Stimulated activated naive CD8-positive, alpha-beta T cell treated with anti-CD3 and anti-CD28 coated beads, Interleukin-15, Interleukin-2, amounts not matched to agents 100 U/mL and 50 U/mL, for 24 hours (primary cell): ENCODE data around the gene ADCY2.

Experiments
- ATAC-seq: fragments of 150-1000 bp; cut with Tn5 transposase; one replicate; pipeline ENCODE4 v1.10.0; 2021
- DNase-seq: peaks from one replicate; pipeline ENCODE4 v3.0.0; 2021

The ADCY2 gene

DNA sequence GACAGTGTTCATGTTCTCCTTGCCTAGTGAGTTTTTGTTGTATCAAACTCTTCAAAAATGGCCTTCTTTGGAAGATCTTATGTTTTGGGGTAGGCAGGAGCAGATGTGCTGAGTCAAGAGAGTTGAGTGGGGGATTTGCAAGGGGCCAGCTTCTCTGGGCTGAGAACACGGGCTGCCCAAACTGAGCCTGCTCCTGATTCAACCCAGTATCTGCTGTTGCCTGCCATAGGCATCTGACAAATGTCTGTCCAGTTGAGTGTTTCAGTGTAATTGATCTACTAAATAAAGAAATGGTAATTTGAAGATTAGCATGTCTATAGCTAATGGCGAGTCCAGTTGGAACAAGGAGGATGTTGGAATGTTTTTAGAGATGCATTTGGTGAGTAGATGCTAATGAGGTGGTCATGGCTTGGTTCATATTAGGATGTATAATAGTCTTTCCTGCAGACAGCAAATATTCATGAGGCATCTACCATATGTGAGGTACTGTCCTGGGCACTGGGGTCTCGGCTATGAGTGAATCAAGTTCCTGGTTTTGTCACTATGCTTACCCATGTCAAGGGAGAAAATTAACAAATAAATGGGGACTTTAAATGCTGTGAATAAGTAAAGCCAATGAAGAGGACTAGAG lies 119.5 kb downstream of the ADCY2 start:
- no peak for DNase-seq
- no peak for ATAC-seq

DNA sequence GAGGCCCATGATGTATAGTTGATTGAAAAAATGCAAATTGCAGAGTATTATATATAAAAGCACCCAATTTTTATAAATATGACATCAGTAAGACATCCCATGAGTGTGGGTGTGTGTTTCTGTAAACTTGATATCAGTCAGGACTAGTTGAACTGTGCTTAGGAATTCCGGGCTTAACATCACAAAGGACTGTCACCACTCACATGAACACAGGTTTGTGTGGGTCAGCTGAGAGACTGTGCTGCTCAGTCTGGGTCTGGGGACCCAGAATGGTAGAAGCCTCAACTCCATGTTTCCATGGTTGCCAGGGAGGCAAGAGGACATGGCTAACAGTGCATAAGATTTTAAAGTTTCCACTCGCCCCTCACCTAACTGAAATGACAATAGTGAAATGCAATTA lies 120.3 kb downstream of the ADCY2 start:
- ATAC-seq (no peak), DNase-seq (no peak)

DNA sequence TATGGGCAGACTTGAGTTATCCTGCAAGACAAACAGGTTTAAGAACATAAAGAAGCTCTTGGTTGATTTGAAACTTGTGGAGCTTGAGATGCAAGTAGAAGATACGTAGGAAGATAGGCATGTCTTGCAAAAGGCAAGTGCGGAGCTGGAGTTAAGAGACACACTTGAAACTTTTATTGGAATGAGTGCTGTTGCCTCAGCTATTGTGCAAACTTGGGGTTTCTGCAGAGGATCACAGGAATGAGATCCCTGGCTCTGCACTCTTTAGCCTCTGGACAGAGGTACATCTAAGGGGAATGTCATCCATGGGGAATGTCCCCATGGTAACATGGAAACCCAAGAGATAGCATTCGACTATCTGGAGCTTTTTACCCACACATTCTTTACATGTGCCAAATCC lies 121.1 kb downstream of the ADCY2 start:
- DNase-seq: no peak

GRCh38 chr5:7518947-7519560 lies 123.1 kb downstream of the ADCY2 start:
- DNase-seq (no peak), ATAC-seq (no peak)

More for the DNA sequence above, 121.1 kb downstream of the ADCY2 start:
- ATAC-seq: no peak

GRCh38 chr5:7519564-7519963 lies 123.6 kb downstream of the ADCY2 start:
- DNase-seq: no peak
- no peak for ATAC-seq

- ATAC-seq: no peak
- DNase-seq: no peak
Observed at GRCh38 chr5:7529880-7530279, 133.9 kb downstream of the ADCY2 start.

DNA sequence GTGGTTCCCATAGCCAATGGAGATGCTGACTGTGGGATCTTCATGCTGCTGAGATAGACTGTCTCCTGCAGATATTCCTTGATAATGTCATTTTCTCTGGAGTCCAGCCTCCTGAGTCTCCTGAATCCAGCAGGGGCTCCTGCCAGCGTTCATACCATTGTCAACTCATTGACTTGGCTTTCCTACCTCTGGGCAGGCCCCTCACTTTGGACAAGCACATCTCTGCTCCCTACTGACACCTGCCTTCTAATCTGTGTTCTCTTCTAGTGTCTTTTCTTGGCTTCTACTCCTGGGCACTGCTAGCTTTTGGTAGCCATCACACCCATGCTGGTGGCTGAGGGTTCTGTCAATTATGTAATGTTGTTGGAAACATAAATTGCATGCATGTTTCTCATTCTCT lies 138.0 kb downstream of the ADCY2 start:
- no peak for ATAC-seq
- DNase-seq: no peak

DNA sequence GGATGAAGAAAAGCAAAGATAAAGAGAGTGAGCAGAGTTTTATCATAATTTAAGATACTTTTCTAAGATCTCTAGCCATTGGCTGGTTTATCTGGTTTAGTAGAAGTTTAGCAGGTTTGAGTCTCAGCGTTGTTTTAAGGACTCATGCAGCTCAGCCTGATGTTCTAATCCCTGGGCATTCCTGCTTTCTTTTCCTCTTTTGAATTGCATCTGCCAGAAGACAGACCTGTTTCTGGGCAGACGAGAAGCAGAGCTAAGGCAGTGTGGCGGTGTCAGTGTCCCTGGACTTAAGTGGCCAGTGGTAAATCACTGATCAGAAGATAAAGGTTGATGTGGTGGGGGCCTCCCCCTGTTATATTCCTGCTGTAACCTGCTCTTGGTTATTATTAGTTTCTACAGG lies 138.6 kb downstream of the ADCY2 start:
- no peak for DNase-seq

GRCh38 chr5:7537573-7537972 lies 141.6 kb downstream of the ADCY2 start:
- ATAC-seq (no peak), DNase-seq (no peak)

More for the DNA sequence above, 138.6 kb downstream of the ADCY2 start:
- no peak for ATAC-seq

DNA sequence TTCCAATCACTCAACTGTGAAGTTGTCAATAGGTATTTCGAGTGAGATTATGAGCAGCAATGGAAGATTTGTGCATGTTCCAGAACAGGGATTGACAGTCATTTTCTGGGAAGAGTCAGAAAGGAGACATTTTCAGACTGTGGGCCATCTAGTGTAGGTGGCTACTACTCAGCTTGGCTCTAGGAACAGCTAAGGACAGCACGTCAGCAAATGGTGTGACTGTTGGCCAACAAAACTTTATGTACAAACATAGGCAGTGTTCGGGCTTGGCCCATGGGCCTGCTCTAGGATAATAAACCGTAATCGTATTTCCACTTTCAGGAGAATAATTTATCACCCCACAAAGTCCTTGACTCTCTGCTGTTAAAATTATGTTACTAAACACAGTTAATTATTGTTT lies 143.6 kb downstream of the ADCY2 start:
- no peak for DNase-seq
- no peak for ATAC-seq

- ATAC-seq (no peak), DNase-seq (no peak)
Observed at GRCh38 chr5:7540736-7541485, 145.0 kb downstream of the ADCY2 start.

DNA sequence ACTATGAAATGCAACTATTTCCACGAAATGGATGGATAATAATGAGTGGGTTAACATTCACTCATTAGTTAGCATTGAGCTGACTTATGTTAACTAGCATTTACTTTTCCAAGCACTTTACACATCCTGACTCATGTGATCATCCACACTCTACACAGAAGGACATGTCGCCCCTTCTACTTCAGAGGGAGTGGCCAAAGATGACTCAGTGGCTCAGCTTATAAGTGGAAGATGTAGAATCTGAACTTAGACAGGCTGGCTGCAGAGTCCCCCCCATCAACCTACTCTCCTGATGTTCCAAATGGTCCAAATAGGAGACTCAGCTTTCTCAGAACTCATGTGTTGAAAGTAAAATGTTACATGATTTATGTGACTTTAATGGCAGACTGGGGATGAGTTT lies 146.0 kb downstream of the ADCY2 start:
- no peak for DNase-seq
- no peak for ATAC-seq

GRCh38 chr5:7546555-7546954 lies 150.6 kb downstream of the ADCY2 start:
- DNase-seq: no peak
- ATAC-seq: no peak

DNA sequence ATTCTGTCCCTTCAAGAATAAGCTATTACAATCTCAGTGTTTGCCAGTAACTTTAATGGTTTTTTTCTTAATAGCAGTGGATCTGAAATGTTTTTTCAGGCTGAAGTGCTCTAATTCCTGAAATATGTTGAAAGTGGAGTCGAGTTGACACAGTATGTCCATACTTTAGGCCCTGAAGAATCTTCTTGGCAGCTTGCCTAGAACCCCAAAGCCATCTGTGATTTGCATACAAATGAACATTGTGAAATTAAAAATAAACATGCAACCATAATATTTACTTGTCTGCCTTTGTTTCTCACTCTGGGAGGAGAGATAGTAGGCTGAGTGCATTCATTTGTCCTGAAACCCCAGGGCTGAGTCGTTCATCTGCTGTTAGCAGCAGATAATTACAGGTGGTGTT lies 152.7 kb downstream of the ADCY2 start:
- ATAC-seq: no peak
- DNase-seq: no peak

GRCh38 chr5:7565559-7565958 lies 169.6 kb downstream of the ADCY2 start:
- DNase-seq (no peak), ATAC-seq (no peak)

DNA sequence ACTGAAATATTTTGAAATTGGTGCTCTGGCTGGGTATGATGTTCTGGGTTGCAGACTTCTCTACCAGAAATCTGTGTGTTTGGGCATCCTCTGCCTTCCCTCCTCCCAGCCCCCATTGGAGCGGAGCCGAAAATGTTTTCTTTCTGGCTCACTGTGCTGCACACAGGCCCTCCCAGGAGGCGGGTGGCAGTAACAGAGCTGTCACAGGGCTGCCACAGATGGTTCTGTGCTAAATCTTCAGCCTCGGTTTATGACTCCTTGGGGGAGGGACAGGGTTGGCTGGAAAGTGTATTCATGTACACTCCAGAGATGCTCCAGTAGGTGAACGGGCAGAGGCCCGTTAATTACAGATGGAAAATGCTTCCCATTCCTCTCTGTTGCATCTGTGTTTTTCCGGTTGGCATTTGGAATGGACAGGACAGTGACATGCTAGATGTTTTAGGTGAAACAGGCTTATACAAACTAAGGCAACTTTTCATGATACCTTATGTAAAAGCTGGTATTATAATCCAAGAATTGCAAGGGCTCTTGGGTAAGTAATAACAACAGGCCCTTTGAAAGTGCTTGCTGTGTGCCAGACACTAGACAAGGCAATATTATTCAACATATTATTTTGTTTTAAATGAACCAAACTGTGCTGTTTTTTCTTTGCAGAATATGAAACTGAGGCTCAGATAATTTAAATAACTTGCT lies 180.2 kb downstream of the ADCY2 start:
- DNase-seq (no peak), ATAC-seq (no peak)

DNA sequence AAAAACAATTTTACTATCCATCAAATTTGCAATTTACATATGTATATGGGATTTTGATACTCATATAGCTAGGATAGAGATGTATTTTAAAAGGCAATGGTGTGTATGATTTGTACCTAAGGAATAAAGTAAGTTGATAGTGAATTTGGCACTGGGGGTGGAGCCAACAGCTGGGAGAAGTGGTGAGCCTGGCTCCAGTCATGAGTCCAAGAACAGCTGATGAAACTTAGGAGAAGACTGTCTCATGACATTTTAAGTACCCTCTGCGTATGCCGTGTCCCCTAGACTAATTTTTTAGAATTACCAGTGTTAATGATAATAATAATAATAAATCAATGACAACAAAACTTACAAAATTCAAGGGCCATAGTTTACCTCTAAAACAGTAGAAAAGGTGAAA lies 181.4 kb downstream of the ADCY2 start:
- no peak for ATAC-seq
- no peak for DNase-seq

- DNase-seq: no peak
- ATAC-seq: no peak
Observed at GRCh38 chr5:7578071-7578470, 182.1 kb downstream of the ADCY2 start.

GRCh38 chr5:7584749-7585148 lies 188.8 kb downstream of the ADCY2 start:
- no peak for ATAC-seq
- no peak for DNase-seq

- ATAC-seq (no peak), DNase-seq (no peak)
Observed at GRCh38 chr5:7585807-7586206, 189.9 kb downstream of the ADCY2 start.

DNA sequence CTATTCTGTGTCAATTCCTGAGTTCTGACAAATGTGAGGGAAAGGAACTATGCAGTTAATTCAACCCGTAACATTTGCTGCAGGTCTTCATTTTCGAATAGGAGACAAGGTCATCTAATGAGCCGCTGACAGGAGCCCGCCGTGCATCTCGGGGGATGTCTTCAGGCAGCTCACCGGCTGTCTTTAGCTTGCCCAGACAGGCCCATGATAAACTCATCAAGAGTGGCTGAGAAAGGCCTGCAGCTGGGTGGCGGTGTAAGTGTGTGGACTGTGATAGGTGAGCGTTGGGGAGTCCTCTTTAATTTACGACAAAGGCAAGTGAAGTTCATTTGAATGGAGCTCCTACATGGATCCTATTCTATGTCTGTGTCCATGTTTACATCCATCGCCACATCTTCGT lies 190.5 kb downstream of the ADCY2 start:
- ATAC-seq: no peak
- no peak for DNase-seq

DNA sequence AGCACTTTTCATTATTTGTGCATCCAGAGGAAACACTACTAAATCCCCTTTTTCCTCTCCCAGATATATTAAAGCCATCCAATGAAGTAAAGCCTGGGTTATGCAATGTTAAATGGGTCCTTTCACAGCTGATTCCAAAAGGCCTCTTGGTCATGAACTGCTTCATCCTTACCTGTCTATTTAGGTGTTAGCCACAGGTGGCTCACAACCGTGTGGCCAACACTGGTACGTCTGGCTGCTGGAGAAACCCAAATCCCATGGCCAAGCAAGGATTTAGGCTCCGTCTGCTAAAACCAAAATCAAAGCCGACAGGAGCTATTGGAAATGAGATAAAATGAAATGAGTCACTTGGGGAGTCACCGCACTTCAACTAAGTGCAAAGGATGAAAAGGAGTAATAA lies 193.9 kb downstream of the ADCY2 start:
- DNase-seq: no peak
- no peak for ATAC-seq

GRCh38 chr5:7592910-7593309 lies 197.0 kb downstream of the ADCY2 start:
- no peak for DNase-seq
- no peak for ATAC-seq
